PC-9 (cell line): ENCODE data around the gene DOCK4.

Source experiments
- EZH2 ChIP-seq: fragments of 200-600 bp; sonication (generic); IDR thresholded peaks from 2 replicates; pipeline ENCODE4 v1.8.0; 2017; ENCODE audit warnings: antibody characterized with exemption, low read depth
- TF ChIP-seq, protein P1 (sequence below): fragments of 200-600 bp; sonication (generic); conservative IDR thresholded peaks from 2 replicates; pipeline ENCODE4 v1.6.1; 2017; ENCODE audit warnings: mixed run types, antibody characterized with exemption, mild to moderate bottlenecking, moderate library complexity

DNA sequence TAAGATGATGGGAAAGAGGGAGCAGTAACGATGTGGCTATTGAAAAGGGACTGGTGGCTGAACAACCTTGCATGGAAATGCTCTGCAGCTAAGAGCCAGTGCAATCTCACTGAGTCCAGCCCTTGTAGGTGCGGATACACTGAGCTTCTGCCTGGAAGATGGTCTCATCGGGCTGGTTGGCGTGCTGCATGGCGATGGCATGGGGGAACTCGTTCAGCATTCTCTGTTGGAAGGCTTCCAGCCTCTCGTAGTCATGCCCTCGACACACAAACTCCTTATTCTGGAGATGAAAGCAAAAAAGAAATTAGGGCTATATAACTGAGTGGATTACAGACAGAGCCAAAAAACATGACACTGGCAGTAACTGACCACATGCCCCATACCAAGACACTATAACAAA, 446.2 kb downstream of the DOCK4 start:
- TF ChIP-seq, protein P1, sequence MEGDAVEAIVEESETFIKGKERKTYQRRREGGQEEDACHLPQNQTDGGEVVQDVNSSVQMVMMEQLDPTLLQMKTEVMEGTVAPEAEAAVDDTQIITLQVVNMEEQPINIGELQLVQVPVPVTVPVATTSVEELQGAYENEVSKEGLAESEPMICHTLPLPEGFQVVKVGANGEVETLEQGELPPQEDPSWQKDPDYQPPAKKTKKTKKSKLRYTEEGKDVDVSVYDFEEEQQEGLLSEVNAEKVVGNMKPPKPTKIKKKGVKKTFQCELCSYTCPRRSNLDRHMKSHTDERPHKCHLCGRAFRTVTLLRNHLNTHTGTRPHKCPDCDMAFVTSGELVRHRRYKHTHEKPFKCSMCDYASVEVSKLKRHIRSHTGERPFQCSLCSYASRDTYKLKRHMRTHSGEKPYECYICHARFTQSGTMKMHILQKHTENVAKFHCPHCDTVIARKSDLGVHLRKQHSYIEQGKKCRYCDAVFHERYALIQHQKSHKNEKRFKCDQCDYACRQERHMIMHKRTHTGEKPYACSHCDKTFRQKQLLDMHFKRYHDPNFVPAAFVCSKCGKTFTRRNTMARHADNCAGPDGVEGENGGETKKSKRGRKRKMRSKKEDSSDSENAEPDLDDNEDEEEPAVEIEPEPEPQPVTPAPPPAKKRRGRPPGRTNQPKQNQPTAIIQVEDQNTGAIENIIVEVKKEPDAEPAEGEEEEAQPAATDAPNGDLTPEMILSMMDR = no peak
- no peak for TF ChIP-seq EZH2
